Measurements from ENCODE around the gene ABCE1.

Gene ABCE1

GRCh38 chr4:145156986-145157385 is 58.9 kb downstream of the ABCE1 start:
- Histone ChIP-seq H3K27ac (ENCODE audit: low read depth, low read length) (no peak overlapping the region), H3K9me3 (ENCODE audit: control insufficient read depth, insufficient read depth, low read length) (no peaks in the 10 kb centered on the region), H3K36me3 (ENCODE audit: control insufficient read depth, low read length) (peaks cover 91% of the 10 kb centered on the region), H3K4me1 (ENCODE audit: control insufficient read depth, low read length) (peaks cover 19% of the 10 kb centered on the region), H3K9me2 (replicated peaks; ENCODE audit: control insufficient read depth, low read length) (no peaks in the 10 kb centered on the region), H3K4me2 (ENCODE audit: low read length) (no peak overlapping the region), H3K4me3 (ENCODE audit: low read length) (no peak overlapping the region), H3K27me3 (ENCODE audit: control insufficient read depth, low read length) (no peaks in the 10 kb centered on the region), H3F3A (ENCODE audit: control insufficient read depth, insufficient read depth) (0 out of 2 replicates have a peak, but pooled peaks cover 4% of the 10 kb centered on the region), H3K79me2 (ENCODE audit: control insufficient read depth, low read length) (peaks cover 22% of the 10 kb centered on the region), H4K20me1 (ENCODE audit: control insufficient read depth, insufficient read depth, low read depth, low read length) (no peaks in the 10 kb centered on the region)
- TF ChIP-seq EZH2phosphoT487 (IDR thresholded peaks at IDR 0.05; ENCODE audit: borderline replicate concordance, low read length): no peak
- TF ChIP-seq, protein P1, sequence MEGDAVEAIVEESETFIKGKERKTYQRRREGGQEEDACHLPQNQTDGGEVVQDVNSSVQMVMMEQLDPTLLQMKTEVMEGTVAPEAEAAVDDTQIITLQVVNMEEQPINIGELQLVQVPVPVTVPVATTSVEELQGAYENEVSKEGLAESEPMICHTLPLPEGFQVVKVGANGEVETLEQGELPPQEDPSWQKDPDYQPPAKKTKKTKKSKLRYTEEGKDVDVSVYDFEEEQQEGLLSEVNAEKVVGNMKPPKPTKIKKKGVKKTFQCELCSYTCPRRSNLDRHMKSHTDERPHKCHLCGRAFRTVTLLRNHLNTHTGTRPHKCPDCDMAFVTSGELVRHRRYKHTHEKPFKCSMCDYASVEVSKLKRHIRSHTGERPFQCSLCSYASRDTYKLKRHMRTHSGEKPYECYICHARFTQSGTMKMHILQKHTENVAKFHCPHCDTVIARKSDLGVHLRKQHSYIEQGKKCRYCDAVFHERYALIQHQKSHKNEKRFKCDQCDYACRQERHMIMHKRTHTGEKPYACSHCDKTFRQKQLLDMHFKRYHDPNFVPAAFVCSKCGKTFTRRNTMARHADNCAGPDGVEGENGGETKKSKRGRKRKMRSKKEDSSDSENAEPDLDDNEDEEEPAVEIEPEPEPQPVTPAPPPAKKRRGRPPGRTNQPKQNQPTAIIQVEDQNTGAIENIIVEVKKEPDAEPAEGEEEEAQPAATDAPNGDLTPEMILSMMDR (IDR thresholded peaks at IDR 0.05; ENCODE audit: low read depth, low read length, poor library complexity, severe bottlenecking): no peak

GRCh38 chr4:145161549-145161948 is 63.4 kb downstream of the ABCE1 start:
- Histone ChIP-seq H3K4me2 (ENCODE audit: low read length) (no peak overlapping the region), H3F3A (ENCODE audit: control insufficient read depth, insufficient read depth) (0 out of 2 replicates have a peak, but pooled peaks cover 4% of the 10 kb centered on the region), H3K27ac (ENCODE audit: low read depth, low read length) (no peak overlapping the region), H4K20me1 (ENCODE audit: control insufficient read depth, insufficient read depth, low read depth, low read length) (no peaks in the 10 kb centered on the region), H3K27me3 (ENCODE audit: control insufficient read depth, low read length) (no peaks in the 10 kb centered on the region), H3K36me3 (ENCODE audit: control insufficient read depth, low read length) (peaks cover 78% of the 10 kb centered on the region), H3K4me1 (ENCODE audit: control insufficient read depth, low read length) (no peaks in the 10 kb centered on the region), H3K9me2 (replicated peaks; ENCODE audit: control insufficient read depth, low read length) (no peaks in the 10 kb centered on the region), H3K79me2 (ENCODE audit: control insufficient read depth, low read length) (peaks cover 28% of the 10 kb centered on the region), H3K4me3 (ENCODE audit: low read length) (no peak overlapping the region), H3K9me3 (ENCODE audit: control insufficient read depth, insufficient read depth, low read length) (no peaks in the 10 kb centered on the region)
- TF ChIP-seq, protein P1 (IDR thresholded peaks at IDR 0.05; ENCODE audit: low read depth, low read length, poor library complexity, severe bottlenecking): no peak

GRCh38 chr4:145167887-145168286 is 69.8 kb downstream of the ABCE1 start:
- no peaks in the 10 kb centered on the region for H3K9me2 ChIP-seq (replicated peaks; ENCODE audit: control insufficient read depth, low read length)
- peaks cover 64% of the 10 kb centered on the region for H3K79me2 ChIP-seq (ENCODE audit: control insufficient read depth, low read length)
- no peak overlapping the region for H3K4me2 ChIP-seq (ENCODE audit: low read length)
- no peak overlapping the region for H3K4me3 ChIP-seq (ENCODE audit: low read length)
- no peaks in the 10 kb centered on the region for H3K9me3 ChIP-seq (ENCODE audit: control insufficient read depth, insufficient read depth, low read length)
- H3F3A ChIP-seq (ENCODE audit: control insufficient read depth, insufficient read depth): no peaks in the 10 kb centered on the region
- H3K36me3 ChIP-seq (ENCODE audit: control insufficient read depth, low read length): peaks cover 80% of the 10 kb centered on the region
- H3K4me1 ChIP-seq (ENCODE audit: control insufficient read depth, low read length): peaks cover 13% of the 10 kb centered on the region
- TF ChIP-seq EZH2phosphoT487 (IDR thresholded peaks at IDR 0.05; ENCODE audit: borderline replicate concordance, low read length): no peak
- TF ChIP-seq, protein P1 (IDR thresholded peaks at IDR 0.05; ENCODE audit: low read depth, low read length, poor library complexity, severe bottlenecking): no peak
- no peak overlapping the region for H3K27ac ChIP-seq (ENCODE audit: low read depth, low read length)
- H4K20me1 ChIP-seq (ENCODE audit: control insufficient read depth, insufficient read depth, low read depth, low read length): no peaks in the 10 kb centered on the region
- H3K27me3 ChIP-seq (ENCODE audit: control insufficient read depth, low read length): no peaks in the 10 kb centered on the region

All from DOHH2 (cell line).